MCF 10A (cell line): ENCODE results near the gene CUEDC1. TPM values are rescaled to one million over a fixed set of nuclear protein-coding genes. Genes with fewer than 3 reads are reported as not detected.

Experiments
- BruUV-seq: library from RNA; stranded (reverse); fragments of 400-500 nt; replicated peaks from 2 replicates; lab custom pipeline; 2021; lab: Mats Ljungman, UMichigan
- CTCF ChIA-PET: fragments of 300-600 bp; sonication (Branson Sonifier 250); formaldehyde crosslinking; extraction: SDS; loops from one replicate; lab custom pipeline; 2021; ENCODE audit warnings: antibody characterized with exemption, inconsistent platforms; lab: Yijun Ruan, JAX
- POLR2A ChIA-PET: fragments of 300-600, 350-650 bp; sonication (Branson Sonifier 250); formaldehyde crosslinking; extraction: SDS; loops from one replicate; lab custom pipeline; 2020; ENCODE audit warnings: antibody characterized with exemption, inconsistent platforms; lab: Yijun Ruan, JAX
- DNase-seq: peaks from one replicate; pipeline ENCODE4 v3.0.0-alpha.2; 2018; ENCODE audit not compliant: unreplicated experiment
- H3K27ac Mint-ChIP-seq: one replicate; pipeline ENCODE4 v1.8.0; 2022; ENCODE audit warnings: mild to moderate bottlenecking, low read depth, mixed read lengths; ENCODE audit not compliant: unreplicated experiment
- H3K27me3 Mint-ChIP-seq: one replicate; pipeline ENCODE4 v1.8.0; 2022; ENCODE audit warnings: mixed read lengths; ENCODE audit not compliant: insufficient read depth, unreplicated experiment
- H3K36me3 Mint-ChIP-seq: one replicate; pipeline ENCODE4 v1.8.0; 2022; ENCODE audit warnings: mild to moderate bottlenecking, moderate library complexity, mixed read lengths; ENCODE audit not compliant: insufficient read depth, unreplicated experiment
- H3K4me1 Mint-ChIP-seq: one replicate; pipeline ENCODE4 v1.8.0; 2022; ENCODE audit warnings: mixed read lengths; ENCODE audit not compliant: insufficient read depth, unreplicated experiment
- H3K4me3 Mint-ChIP-seq: one replicate; pipeline ENCODE4 v1.8.0; 2022; ENCODE audit warnings: mild to moderate bottlenecking, moderate library complexity, mixed read lengths; ENCODE audit not compliant: unreplicated experiment
- H3K9me3 Mint-ChIP-seq: one replicate; pipeline ENCODE4 v1.8.0; 2022; ENCODE audit warnings: mixed read lengths; ENCODE audit not compliant: unreplicated experiment
- CTCF ChIP-seq: fragments of 200-600 bp; IDR thresholded peaks from one replicate; pipeline ENCODE4 v1.8.0; 2022; ENCODE audit warnings: antibody characterized with exemption, mild to moderate bottlenecking; ENCODE audit not compliant: unreplicated experiment
- intact Hi-C: fragments of 100-400 bp; cut with micrococcal nuclease; formaldehyde crosslinking; loops from 2 replicates; pipeline ENCODE4 v1.14.1; 2022
- total RNA-seq: library from RNA; stranded (reverse); gene quantifications from 2 replicates; pipeline ENCODE4 v1.2.3, GENCODE V29; 2022

CUEDC1 gene
- total RNA-seq, 1 experiment from 2014 or later = 15.6 TPM

- peak; percentile 63 for DNase-seq
- BruUV-seq = TSS peak; percentile 24
- Mint-ChIP-seq H3K27me3 (no peaks in the 10 kb centered on the region), H3K27ac (peak overlapping the region; percentile 82), H3K9me3 (no peaks in the 10 kb centered on the region), H3K4me3 (peak overlapping the region; percentile 99), H3K36me3 (peaks cover 34% of the 10 kb centered on the region), H3K4me1 (peaks cover 34% of the 10 kb centered on the region)
- ChIA-PET POLR2A (interaction anchor here (0.8 to 3.6 kb wide), 15 partner anchors 8 to 427 kb away, joined by 3 to 62 read pairs (median 6); partner anchors contain the start of genes MRPS23 and SRSF1), CTCF (interaction anchor here (0.5 to 15.6 kb wide), 5 partner anchors 11 to 134 kb away, joined by 3 to 418 read pairs (median 3); partner anchors contain the start of gene MRPS23)
- intact Hi-C loops = loop anchor here (2.0 kb wide), 1 partner anchor 120 kb away; no protein-coding TSS in a partner anchor
- no peak for TF ChIP-seq CTCF
Measured at GRCh38 chr17:57988301-57989250, 33.4 kb upstream of the CUEDC1 start.

GRCh38 chr17:57987581-57988300 is 32.5 kb upstream of the CUEDC1 start, which contains the start of gene VEZF1:
Gene VEZF1 (minus strand): TSS chr17:57988254. CDS start chr17:57988111, 143 bp downstream.
- BruUV-seq = no TSS peak
- POLR2A ChIA-PET = interaction anchor here (0.8 to 3.6 kb wide), 23 partner anchors 10 to 428 kb away, joined by 3 to 62 read pairs (median 13); partner anchors contain the start of genes CUEDC1, MRPS23 and SRSF1
- no peaks in the 10 kb centered on the region for H3K9me3 Mint-ChIP-seq
- peak within 1 kb of the TSS; percentile 99 for H3K4me3 Mint-ChIP-seq
- H3K27me3 Mint-ChIP-seq = no peaks in the 10 kb centered on the region
- H3K27ac Mint-ChIP-seq = peak within 1 kb of the TSS; percentile 95
- peaks cover 34% of the 10 kb centered on the region for H3K4me1 Mint-ChIP-seq
- H3K36me3 Mint-ChIP-seq = peaks cover 30% of the 10 kb centered on the region
- intact Hi-C loops = loop anchor here (2.0 kb wide), 3 partner anchors 39 to 129 kb away; no protein-coding TSS in a partner anchor
- TF ChIP-seq CTCF = no peak
- DNase-seq = peak; percentile 66
- CTCF ChIA-PET = interaction anchor here (3.4 to 15.6 kb wide), 3 partner anchors 12 to 133 kb away, joined by 21 to 418 read pairs (median 31); partner anchors contain the start of gene MRPS23

GRCh38 chr17:57986841-57987580 is 31.8 kb upstream of the CUEDC1 start:
- H3K4me1 Mint-ChIP-seq = peaks cover 41% of the 10 kb centered on the region
- BruUV-seq = no TSS peak
- H3K27me3 Mint-ChIP-seq = no peaks in the 10 kb centered on the region
- no peak for TF ChIP-seq CTCF
- peaks cover 38% of the 10 kb centered on the region for H3K36me3 Mint-ChIP-seq
- H3K4me3 Mint-ChIP-seq = peak overlapping the region; percentile 99
- intact Hi-C loops = loop anchor here (1.0 to 2.0 kb wide), 3 partner anchors 38 to 128 kb away; no protein-coding TSS in a partner anchor
- peak overlapping the region; percentile 95 for H3K27ac Mint-ChIP-seq
- peak; percentile 56 for DNase-seq
- ChIA-PET CTCF (interaction anchor here (0.6 to 3.4 kb wide), 17 partner anchors 10 to 137 kb away, joined by 3 to 31 read pairs (median 4); partner anchors contain the start of genes CUEDC1 and MRPS23), POLR2A (interaction anchor here (0.7 to 3.8 kb wide), 31 partner anchors 11 to 1006 kb away, joined by 3 to 55 read pairs (median 10); partner anchors contain the start of genes AKAP1, CUEDC1, MRPS23 and RNF43)
- H3K9me3 Mint-ChIP-seq = no peaks in the 10 kb centered on the region
